Gastrocnemius medialis (tissue), 4 donors: ENCODE data around the gene IRF2BP2.

Experiments used
- POLR2A ChIP-seq, 2 donors: fragments of 450-650 bp; IDR thresholded peaks; one replicate each; pipeline ENCODE4 v1.6.1; 2017; ENCODE audit warnings: antibody characterized with exemption in 2 of 2, mild to moderate bottlenecking in 2 of 2, moderate library complexity in 2 of 2
- TF ChIP-seq, protein P1 (sequence below), 5 experiments: fragments of 450-650 bp in 3 of 5; fragments of 200-600 bp in 2 of 5; sonication (generic) in 2 of 5; IDR thresholded peaks in 4 of 5; conservative IDR thresholded peaks in 1 of 5; 1 replicate in 4 of 5; 2 replicates in 1 of 5; pipeline ENCODE4 v1.5.1; 2016 to 2019; ENCODE audit warnings: antibody characterized with exemption in 5 of 5, mild to moderate bottlenecking in 3 of 5, moderate library complexity in 3 of 5

DNA sequence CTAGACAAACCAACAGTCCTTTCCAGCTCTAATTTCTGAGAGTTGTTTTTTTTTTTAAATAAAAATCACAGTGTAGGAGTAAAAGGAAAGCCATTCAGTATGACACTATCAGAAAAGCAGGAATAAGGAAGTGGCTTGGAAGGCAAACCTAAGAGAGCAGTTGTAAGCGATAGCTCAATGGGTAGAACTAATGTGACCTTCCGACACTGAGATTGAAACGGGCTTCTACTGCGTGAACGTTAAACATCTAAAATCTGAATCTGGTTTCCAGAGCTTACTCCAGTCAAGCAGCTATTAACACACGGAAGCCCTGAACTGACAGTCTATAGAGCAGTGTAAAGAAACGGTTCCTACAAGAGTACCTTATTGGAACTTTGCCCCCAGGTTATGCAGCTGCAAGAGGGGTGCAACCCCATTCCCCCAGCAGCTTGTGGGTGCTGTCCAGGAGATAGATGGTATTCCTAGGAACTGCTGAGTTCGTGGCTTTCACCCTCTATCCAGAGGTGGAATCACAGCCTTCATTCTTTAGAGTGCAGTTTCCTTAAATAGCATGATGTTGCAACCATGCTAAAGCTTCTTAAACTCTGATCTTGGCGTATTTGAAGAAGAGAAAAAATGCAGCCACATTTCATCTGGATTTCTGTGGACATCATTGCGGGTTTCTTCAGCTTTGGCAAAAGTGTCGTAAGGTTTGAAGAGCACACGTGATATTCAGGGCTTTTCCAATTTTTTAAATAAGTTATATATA lies 3.3 kb upstream of the IRF2BP2 start:
- TF ChIP-seq, protein P1, sequence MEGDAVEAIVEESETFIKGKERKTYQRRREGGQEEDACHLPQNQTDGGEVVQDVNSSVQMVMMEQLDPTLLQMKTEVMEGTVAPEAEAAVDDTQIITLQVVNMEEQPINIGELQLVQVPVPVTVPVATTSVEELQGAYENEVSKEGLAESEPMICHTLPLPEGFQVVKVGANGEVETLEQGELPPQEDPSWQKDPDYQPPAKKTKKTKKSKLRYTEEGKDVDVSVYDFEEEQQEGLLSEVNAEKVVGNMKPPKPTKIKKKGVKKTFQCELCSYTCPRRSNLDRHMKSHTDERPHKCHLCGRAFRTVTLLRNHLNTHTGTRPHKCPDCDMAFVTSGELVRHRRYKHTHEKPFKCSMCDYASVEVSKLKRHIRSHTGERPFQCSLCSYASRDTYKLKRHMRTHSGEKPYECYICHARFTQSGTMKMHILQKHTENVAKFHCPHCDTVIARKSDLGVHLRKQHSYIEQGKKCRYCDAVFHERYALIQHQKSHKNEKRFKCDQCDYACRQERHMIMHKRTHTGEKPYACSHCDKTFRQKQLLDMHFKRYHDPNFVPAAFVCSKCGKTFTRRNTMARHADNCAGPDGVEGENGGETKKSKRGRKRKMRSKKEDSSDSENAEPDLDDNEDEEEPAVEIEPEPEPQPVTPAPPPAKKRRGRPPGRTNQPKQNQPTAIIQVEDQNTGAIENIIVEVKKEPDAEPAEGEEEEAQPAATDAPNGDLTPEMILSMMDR (IDR thresholded peaks at IDR 0.05 in 4 of 5, conservative IDR thresholded peaks at IDR 0.05 in 1 of 5): no peak
- TF ChIP-seq POLR2A (IDR thresholded peaks at IDR 0.05): no peak
